HepG2 (cell line): Measurements from ENCODE around the gene CTF1. TPM values are rescaled to one million over a fixed set of nuclear protein-coding genes. Genes with fewer than 3 reads are reported as not detected.

Experiments used
- CHD2 ChIP-seq: IDR thresholded peaks from 2 replicates; pipeline ENCODE4 v1.6.1; 2011; ENCODE audit warnings: low read depth, low read length, improper control_type of control experiment
- FUBP1 ChIP-seq: sonication (generic); formaldehyde crosslinking; IDR thresholded peaks from 2 replicates; pipeline ENCODE4 v1.5.1; 2020; ENCODE audit warnings: missing genetic modification reagents, mild to moderate bottlenecking, borderline replicate concordance
- HINFP ChIP-seq: sonication (generic); formaldehyde crosslinking; IDR thresholded peaks from 2 replicates; pipeline ENCODE4 v1.4.0; 2020; ENCODE audit warnings: low read depth, mild to moderate bottlenecking, missing genetic modification reagents
- MED13 ChIP-seq: sonication (generic); formaldehyde crosslinking; IDR thresholded peaks from 2 replicates; pipeline ENCODE4 v1.5.0; 2020; ENCODE audit warnings: missing genetic modification reagents
- NCOA5 ChIP-seq: sonication (generic); formaldehyde crosslinking; IDR thresholded peaks from 2 replicates; pipeline ENCODE4 v1.4.0; 2020; ENCODE audit warnings: missing genetic modification reagents
- NFAT5 ChIP-seq: sonication (generic); formaldehyde crosslinking; IDR thresholded peaks from 2 replicates; pipeline ENCODE4 v1.4.0; 2020; ENCODE audit warnings: missing genetic modification reagents
- RNF2 ChIP-seq: fragments of 450-650 bp; conservative IDR thresholded peaks from 2 replicates; pipeline ENCODE4 v1.6.1; 2016; ENCODE audit warnings: low read depth
- SALL1 ChIP-seq: sonication (generic); formaldehyde crosslinking; IDR thresholded peaks from 2 replicates; pipeline ENCODE4 v1.8.0; 2022; ENCODE audit warnings: mild to moderate bottlenecking, missing genetic modification reagents
- SRF ChIP-seq: IDR thresholded peaks from 2 replicates; pipeline ENCODE4 v1.6.1; 2011; ENCODE audit warnings: mild to moderate bottlenecking, low read depth, low read length, moderate library complexity
- ZKSCAN1 ChIP-seq: fragments of 150-350 bp; IDR thresholded peaks from 2 replicates; pipeline ENCODE4 v1.6.1; 2014; ENCODE audit warnings: low read length
- ZKSCAN8 ChIP-seq: IDR thresholded peaks from 2 replicates; pipeline ENCODE4 v1.6.1; 2016; ENCODE audit warnings: borderline replicate concordance, missing genetic modification reagents, missing compliant biosample characterization
- ZNF276 ChIP-seq: sonication (generic); formaldehyde crosslinking; IDR thresholded peaks from 2 replicates; pipeline ENCODE4 v1.4.0; 2020; ENCODE audit warnings: mild to moderate bottlenecking, low read depth, missing genetic modification reagents
- ZNF530 ChIP-seq: sonication (generic); formaldehyde crosslinking; IDR thresholded peaks from 2 replicates; pipeline ENCODE4 v1.5.0; 2020; ENCODE audit warnings: low read depth, mild to moderate bottlenecking, missing genetic modification reagents
- polyA plus RNA-seq, 8 experiments: library from polyadenylated mRNA; depleted of rRNA in 3 of 8; stranded (reverse) in 7 of 8; unstranded in 1 of 8; fragments of >200 nt; fragmentation: Illumina TruSeq in 4 of 8; extraction: Trizol in 4 of 8; gene quantifications; 2 replicates each; pipeline versions ENCODE4 v1.2.1 to v1.2.3, GENCODE V29; 2011 to 2016; ENCODE audit warnings: low read depth in 4 of 8, missing spikeins in 1 of 8, mixed read lengths in 1 of 8; ENCODE audit not compliant: insufficient read depth in 1 of 8
- total RNA-seq, 5 experiments: library from RNA; depleted of rRNA; stranded (reverse); fragments of >200 nt; fragmentation: Illumina TruSeq; extraction: Trizol; gene quantifications; 2 replicates each; pipeline ENCODE4 v1.2.3, GENCODE V29; 2016; ENCODE audit warnings: low read depth in 1 of 5

The CTF1 gene
- total and polyA plus RNA-seq, 2 of the 13 experiments (the other 11 are each of a cell fraction or from before 2014, with no cell fraction given), result 0.13 to 1.8 TPM

GRCh38 chr16:30876867-30877266 is 19.5 kb upstream of the CTF1 start (continued):
- TF ChIP-seq FUBP1 (no peak), SRF (no peak), CHD2 (no peak), ZNF530 (CRISPR knock-in tag) (no peak), RNF2 (no peak), SALL1 (CRISPR knock-in tag) (peak; percentile 54; the same call in 1 of the 2 replicates), NCOA5 (CRISPR knock-in tag) (no peak), ZNF276 (CRISPR knock-in tag) (no peak), MED13 (CRISPR knock-in tag) (no peak), HINFP (CRISPR knock-in tag) (0 out of 2 replicates have a peak, but pooled peaks have one; percentile 11), ZKSCAN1 (0 out of 2 replicates have a peak, but pooled peaks have one; percentile 37), ZKSCAN8 (no peak), NFAT5 (CRISPR knock-in tag) (no peak)
